Measurements from ENCODE around the gene EHD4. TPM values are rescaled to one million over a fixed set of nuclear protein-coding genes. Genes with fewer than 3 reads are reported as not detected.

The EHD4 gene
- total RNA-seq, 1 donor from 2014 or later, result 24.6 TPM

DNA sequence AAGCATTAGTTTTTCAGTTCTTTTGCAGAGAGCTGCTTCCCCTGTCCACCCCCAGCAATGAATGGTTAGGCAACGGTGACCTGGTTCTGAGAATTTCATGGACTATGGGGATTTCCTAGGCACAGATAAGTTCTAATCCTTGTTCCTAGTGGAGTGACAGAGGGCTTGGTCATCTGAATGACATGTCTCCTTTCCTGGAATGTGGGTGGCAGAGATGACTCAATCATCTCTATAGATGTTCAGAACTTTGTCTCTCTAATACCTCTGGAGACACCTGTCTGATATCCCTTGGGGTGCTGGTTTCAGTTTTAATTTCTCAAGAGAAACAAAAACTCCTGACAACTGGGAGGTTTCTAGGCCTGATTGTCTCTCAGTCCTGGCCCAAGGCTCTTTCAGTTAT is 38.1 kb upstream of the EHD4 start:
- no peaks in the 10 kb centered on the region for H3K9me3 ChIP-seq
- H3K4me1 ChIP-seq, result peaks cover 17% of the 10 kb centered on the region
- intact Hi-C loops (cut with DNase I), result no loop called here
- H3K4me3 ChIP-seq, result no peak overlapping the region
- no peaks in the 10 kb centered on the region for H3K27me3 ChIP-seq
- H3K36me3 ChIP-seq, result no peaks in the 10 kb centered on the region
- H3K27ac ChIP-seq, result no peak overlapping the region
- TF ChIP-seq, protein P1, sequence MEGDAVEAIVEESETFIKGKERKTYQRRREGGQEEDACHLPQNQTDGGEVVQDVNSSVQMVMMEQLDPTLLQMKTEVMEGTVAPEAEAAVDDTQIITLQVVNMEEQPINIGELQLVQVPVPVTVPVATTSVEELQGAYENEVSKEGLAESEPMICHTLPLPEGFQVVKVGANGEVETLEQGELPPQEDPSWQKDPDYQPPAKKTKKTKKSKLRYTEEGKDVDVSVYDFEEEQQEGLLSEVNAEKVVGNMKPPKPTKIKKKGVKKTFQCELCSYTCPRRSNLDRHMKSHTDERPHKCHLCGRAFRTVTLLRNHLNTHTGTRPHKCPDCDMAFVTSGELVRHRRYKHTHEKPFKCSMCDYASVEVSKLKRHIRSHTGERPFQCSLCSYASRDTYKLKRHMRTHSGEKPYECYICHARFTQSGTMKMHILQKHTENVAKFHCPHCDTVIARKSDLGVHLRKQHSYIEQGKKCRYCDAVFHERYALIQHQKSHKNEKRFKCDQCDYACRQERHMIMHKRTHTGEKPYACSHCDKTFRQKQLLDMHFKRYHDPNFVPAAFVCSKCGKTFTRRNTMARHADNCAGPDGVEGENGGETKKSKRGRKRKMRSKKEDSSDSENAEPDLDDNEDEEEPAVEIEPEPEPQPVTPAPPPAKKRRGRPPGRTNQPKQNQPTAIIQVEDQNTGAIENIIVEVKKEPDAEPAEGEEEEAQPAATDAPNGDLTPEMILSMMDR (IDR thresholded peaks at IDR 0.05), result no peak
- peak in 1 of 2 donors; percentile 44 for TF ChIP-seq POLR2AphosphoS5 (IDR thresholded peaks at IDR 0.05; ENCODE audit: insufficient read depth in 1 of 2, low read depth in 1 of 2)
- no peak for DNase-seq (ENCODE audit: extremely low spot score in 2 of 2)

- Histone ChIP-seq H3K9me3 (no peaks in the 10 kb centered on the region), H3K4me3 (no peak overlapping the region), H3K27me3 (no peaks in the 10 kb centered on the region), H3K4me1 (peaks cover 17% of the 10 kb centered on the region), H3K27ac (no peak overlapping the region), H3K36me3 (no peaks in the 10 kb centered on the region)
- DNase-seq (ENCODE audit: extremely low spot score in 2 of 2), result no peak
- TF ChIP-seq POLR2AphosphoS5 (IDR thresholded peaks at IDR 0.05; ENCODE audit: insufficient read depth in 1 of 2, low read depth in 1 of 2) (no peak), POLR2A (IDR thresholded peaks at IDR 0.05) (no peak)
- TF ChIP-seq, protein P1 (IDR thresholded peaks at IDR 0.05), result no peak
- intact Hi-C loops (cut with DNase I), result no loop called here
Measured at GRCh38 chr15:42009474-42009873, 37.1 kb upstream of the EHD4 start.

- no peaks in the 10 kb centered on the region for H3K9me3 ChIP-seq
- TF ChIP-seq POLR2A (IDR thresholded peaks at IDR 0.05), result no peak
- intact Hi-C loops (cut with DNase I), result no loop called here
Measured at GRCh38 chr15:42009022-42009421, 36.7 kb upstream of the EHD4 start.

GRCh38 chr15:42007386-42007785 is 35.0 kb upstream of the EHD4 start:
- Histone ChIP-seq H3K4me3 (no peak overlapping the region), H3K27me3 (no peaks in the 10 kb centered on the region), H3K4me1 (peaks cover 17% of the 10 kb centered on the region), H3K36me3 (no peaks in the 10 kb centered on the region), H3K27ac (no peak overlapping the region), H3K9me3 (no peaks in the 10 kb centered on the region)
- TF ChIP-seq POLR2A (IDR thresholded peaks at IDR 0.05), result no peak
- TF ChIP-seq, protein P1 (IDR thresholded peaks at IDR 0.05), result no peak
- no peak for TF ChIP-seq POLR2AphosphoS5 (IDR thresholded peaks at IDR 0.05; ENCODE audit: insufficient read depth in 1 of 2, low read depth in 1 of 2)
- intact Hi-C loops (cut with DNase I), result no loop called here
- DNase-seq (ENCODE audit: extremely low spot score in 2 of 2), result no peak

More at GRCh38 chr15:42009022-42009421, 36.7 kb upstream of the EHD4 start:
- DNase-seq (ENCODE audit: extremely low spot score in 2 of 2), result no peak
- H3K27me3 ChIP-seq, result no peaks in the 10 kb centered on the region
- H3K27ac ChIP-seq, result no peak overlapping the region
- no peak overlapping the region for H3K4me3 ChIP-seq
- peaks cover 17% of the 10 kb centered on the region for H3K4me1 ChIP-seq
- no peaks in the 10 kb centered on the region for H3K36me3 ChIP-seq

DNA sequence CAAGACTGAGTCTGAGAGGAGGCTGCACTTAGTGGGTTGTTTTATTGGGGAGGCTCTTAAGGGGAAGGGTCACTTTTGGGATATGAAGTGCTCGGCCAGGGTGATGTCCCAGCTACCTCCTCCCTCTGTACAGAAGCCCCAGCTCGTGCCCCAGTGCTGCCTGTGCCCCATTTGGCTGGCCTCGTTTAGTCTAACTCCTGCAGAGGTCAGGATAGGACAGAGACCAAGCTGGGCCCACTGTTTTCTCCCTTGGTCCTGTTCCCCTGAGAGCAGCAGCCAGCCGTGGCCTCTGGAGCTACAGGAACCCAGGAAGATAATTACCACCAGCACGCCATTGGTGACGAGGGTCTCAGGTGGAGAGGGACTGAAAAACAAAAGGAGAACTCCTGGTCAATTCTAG is 30.0 kb upstream of the EHD4 start:
- DNase-seq (ENCODE audit: extremely low spot score in 2 of 2), result no peak
- H3K27ac ChIP-seq, result no peak overlapping the region
- TF ChIP-seq, protein P1 (IDR thresholded peaks at IDR 0.05), result no peak
- TF ChIP-seq POLR2A (IDR thresholded peaks at IDR 0.05) (no peak), POLR2AphosphoS5 (IDR thresholded peaks at IDR 0.05; ENCODE audit: insufficient read depth in 1 of 2, low read depth in 1 of 2) (no peak)
- H3K4me3 ChIP-seq, result no peak overlapping the region
- no peaks in the 10 kb centered on the region for H3K36me3 ChIP-seq
- intact Hi-C loops (cut with DNase I), result no loop called here
- no peaks in the 10 kb centered on the region for H3K9me3 ChIP-seq
- no peaks in the 10 kb centered on the region for H3K4me1 ChIP-seq
- H3K27me3 ChIP-seq, result no peaks in the 10 kb centered on the region

GRCh38 chr15:42001236-42001635 is 28.9 kb upstream of the EHD4 start:
- TF ChIP-seq, protein P1 (IDR thresholded peaks at IDR 0.05), result no peak
- TF ChIP-seq POLR2AphosphoS5 (IDR thresholded peaks at IDR 0.05; ENCODE audit: insufficient read depth in 1 of 2, low read depth in 1 of 2) (no peak), POLR2A (IDR thresholded peaks at IDR 0.05) (no peak)
- no peaks in the 10 kb centered on the region for H3K4me1 ChIP-seq
- H3K27ac ChIP-seq, result no peak overlapping the region
- intact Hi-C loops (cut with DNase I), result no loop called here
- H3K4me3 ChIP-seq, result no peak overlapping the region
- DNase-seq (ENCODE audit: extremely low spot score in 2 of 2), result no peak
- no peaks in the 10 kb centered on the region for H3K9me3 ChIP-seq
- no peaks in the 10 kb centered on the region for H3K27me3 ChIP-seq
- no peaks in the 10 kb centered on the region for H3K36me3 ChIP-seq

All from vagina (tissue), 2 donors.